Cardiac muscle cell (in vitro differentiated cells and primary cell): ENCODE data around the gene SRP68. TPM values are rescaled to one million over a fixed set of nuclear protein-coding genes. Genes with fewer than 3 reads are reported as not detected.
A peak's percentile ranks its signal among the peaks of the same experiment; 100 is the strongest.

Source experiments
- DNase-seq, 2 donors: peaks; one replicate each; pipeline versions ENCODE4 v3.0.0 to v3.0.0-alpha.2; 2010 to 2017; ENCODE audit warnings: low read depth in 1 of 2, low spot score in 1 of 2
- H3K27ac ChIP-seq: fragments of 200-600 bp; sonication (generic); 2 replicates; pipeline ENCODE4 v1.5.1; 2016
- H3K27me3 ChIP-seq: fragments of 200-600 bp; sonication (generic); 2 replicates; pipeline ENCODE4 v1.6.0; 2016; ENCODE audit warnings: control low read depth
- H3K36me3 ChIP-seq: fragments of 200-600 bp; sonication (generic); 2 replicates; pipeline ENCODE4 v1.5.1; 2016; ENCODE audit warnings: control low read depth
- H3K4me1 ChIP-seq: fragments of 200-600 bp; sonication (generic); 2 replicates; pipeline ENCODE4 v1.8.1; 2017; ENCODE audit warnings: low read depth, mild to moderate bottlenecking, mixed run types
- H3K4me3 ChIP-seq: fragments of 200-600 bp; sonication (generic); 2 replicates; pipeline ENCODE4 v1.5.1; 2016; ENCODE audit warnings: mild to moderate bottlenecking
- H3K9me3 ChIP-seq: fragments of 200-600 bp; sonication (generic); 2 replicates; pipeline ENCODE4 v1.5.1; 2017; ENCODE audit warnings: low read depth, mild to moderate bottlenecking, control low read depth
- CTCF ChIP-seq: IDR thresholded peaks from 2 replicates; pipeline ENCODE4 v1.5.1; 2012; ENCODE audit warnings: low read depth, mild to moderate bottlenecking, low read length
- polyA plus RNA-seq: library from polyadenylated mRNA; unstranded; fragments of >200 nt; fragmentation: Nextera tagmentation; extraction: Ambion mirVana; gene quantifications from 2 replicates; pipeline ENCODE4 v1.2.1, GENCODE V29; 2016
- total RNA-seq: library from RNA; depleted of rRNA; stranded (reverse); fragments of >200 nt; gene quantifications from 2 replicates; pipeline ENCODE4 v1.2.3, GENCODE V29; 2016

SRP68 gene
- total and polyA plus RNA-seq, 2 experiments from 2014 or later = 55.4 to 103 TPM

GRCh38 chr17:76014100-76014924 lies 58.0 kb downstream of the SRP68 start:
- Histone ChIP-seq H3K36me3 (no peaks in the 10 kb centered on the region), H3K4me1 (no peaks in the 10 kb centered on the region), H3K27ac (no peak overlapping the region), H3K4me3 (no peak overlapping the region), H3K9me3 (no peaks in the 10 kb centered on the region), H3K27me3 (peaks cover 5% of the 10 kb centered on the region)
- TF ChIP-seq CTCF = peak; percentile 94
- peak; percentile 79 to 92 for DNase-seq

DNA sequence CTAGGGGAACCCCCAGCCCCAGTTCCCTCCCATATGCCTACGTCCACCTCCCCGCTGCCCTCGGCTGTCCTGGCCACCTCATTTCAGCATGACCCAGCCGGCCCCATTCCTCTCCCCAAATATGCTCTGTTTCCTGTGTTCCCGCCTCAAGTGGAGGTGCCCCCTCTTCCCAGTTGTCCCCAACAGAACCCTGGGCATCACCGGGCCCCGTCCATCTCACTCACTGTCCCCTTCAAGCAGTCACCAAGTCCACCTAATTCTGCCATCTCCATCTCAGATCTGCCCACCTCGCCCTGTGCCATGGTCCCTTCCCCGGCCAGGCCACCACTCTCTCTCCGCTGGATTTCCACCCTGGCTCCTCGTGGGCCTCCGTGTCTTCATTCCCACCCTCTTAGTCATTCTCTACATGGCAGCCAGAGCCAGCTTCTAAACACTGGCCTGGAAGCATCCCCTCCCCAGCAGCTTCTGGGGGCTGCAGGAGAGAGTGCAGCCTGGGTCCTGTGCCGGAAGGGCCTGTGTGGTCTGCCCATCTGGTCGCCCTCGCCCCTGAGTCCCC lies 58.9 kb downstream of the SRP68 start:
- Histone ChIP-seq H3K27me3 (peaks cover 5% of the 10 kb centered on the region), H3K4me3 (no peak overlapping the region), H3K27ac (no peak overlapping the region), H3K9me3 (no peaks in the 10 kb centered on the region), H3K4me1 (no peaks in the 10 kb centered on the region), H3K36me3 (no peaks in the 10 kb centered on the region)
- TF ChIP-seq CTCF = no peak
- DNase-seq = no peak

DNA sequence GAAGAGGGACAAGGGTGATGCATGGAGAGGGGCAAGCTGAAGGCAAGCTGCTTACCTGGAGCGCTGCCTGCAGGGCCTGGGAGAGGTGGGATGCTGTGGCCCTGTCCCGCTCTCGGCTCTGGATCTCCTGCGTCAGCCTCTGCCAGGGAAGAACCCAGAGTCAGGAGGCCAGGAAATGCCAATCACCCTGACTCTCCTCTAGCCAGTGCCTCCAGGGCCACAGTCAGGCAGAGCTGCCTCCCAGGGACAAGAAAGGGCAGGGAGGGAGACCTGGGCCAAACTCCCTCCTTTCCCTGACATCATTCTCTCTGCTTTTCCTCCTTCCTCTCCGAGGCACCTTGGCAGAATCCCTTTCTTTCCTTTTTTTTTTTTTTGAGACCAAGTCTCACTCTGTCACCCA lies 60.4 kb downstream of the SRP68 start:
- Histone ChIP-seq H3K4me1 (no peaks in the 10 kb centered on the region), H3K27ac (no peak overlapping the region), H3K36me3 (no peaks in the 10 kb centered on the region), H3K4me3 (no peak overlapping the region), H3K27me3 (peaks cover 5% of the 10 kb centered on the region), H3K9me3 (no peaks in the 10 kb centered on the region)
- no peak for TF ChIP-seq CTCF
- no peak for DNase-seq

GRCh38 chr17:76009969-76010661 lies 62.2 kb downstream of the SRP68 start:
- Histone ChIP-seq H3K4me1 (no peaks in the 10 kb centered on the region), H3K27me3 (peaks cover 5% of the 10 kb centered on the region), H3K36me3 (no peaks in the 10 kb centered on the region), H3K4me3 (no peak overlapping the region), H3K27ac (no peak overlapping the region), H3K9me3 (no peaks in the 10 kb centered on the region)
- no peak for DNase-seq
- TF ChIP-seq CTCF = no peak

GRCh38 chr17:76009447-76009846 lies 62.9 kb downstream of the SRP68 start:
- no peak for TF ChIP-seq CTCF
- Histone ChIP-seq H3K27ac (no peak overlapping the region), H3K27me3 (no peaks in the 10 kb centered on the region), H3K4me3 (no peak overlapping the region), H3K4me1 (no peaks in the 10 kb centered on the region), H3K36me3 (no peaks in the 10 kb centered on the region), H3K9me3 (no peaks in the 10 kb centered on the region)
- DNase-seq = no peak
